ENCODE data around the gene C4orf33. TPM values are rescaled to one million over a fixed set of nuclear protein-coding genes. Genes with fewer than 3 reads are reported as not detected.
"Not testable (repeated sequence)": the region's sequence is repeated elsewhere in the genome, so short reads cannot be mapped to it uniquely, and the experiment has no call there.

C4orf33 gene
- total RNA-seq, 2 donors from 2014 or later: 15.9 to 26.5 TPM

- ATAC-seq (replicated peaks): no peak
- H3K4me1 Mint-ChIP-seq: peaks cover 13% of the 10 kb centered on the region
- H3K4me3 Mint-ChIP-seq: no peak overlapping the region
- H3K27ac Mint-ChIP-seq: no peak overlapping the region
- no peaks in the 10 kb centered on the region for H3K9me3 Mint-ChIP-seq
- peaks cover 7% of the 10 kb centered on the region for H3K36me3 Mint-ChIP-seq (ENCODE audit: low read depth)
- H3K27me3 Mint-ChIP-seq: no peaks in the 10 kb centered on the region
Observed at GRCh38 chr4:129098531-129099001, 2.6 kb downstream of the C4orf33 start.

DNA sequence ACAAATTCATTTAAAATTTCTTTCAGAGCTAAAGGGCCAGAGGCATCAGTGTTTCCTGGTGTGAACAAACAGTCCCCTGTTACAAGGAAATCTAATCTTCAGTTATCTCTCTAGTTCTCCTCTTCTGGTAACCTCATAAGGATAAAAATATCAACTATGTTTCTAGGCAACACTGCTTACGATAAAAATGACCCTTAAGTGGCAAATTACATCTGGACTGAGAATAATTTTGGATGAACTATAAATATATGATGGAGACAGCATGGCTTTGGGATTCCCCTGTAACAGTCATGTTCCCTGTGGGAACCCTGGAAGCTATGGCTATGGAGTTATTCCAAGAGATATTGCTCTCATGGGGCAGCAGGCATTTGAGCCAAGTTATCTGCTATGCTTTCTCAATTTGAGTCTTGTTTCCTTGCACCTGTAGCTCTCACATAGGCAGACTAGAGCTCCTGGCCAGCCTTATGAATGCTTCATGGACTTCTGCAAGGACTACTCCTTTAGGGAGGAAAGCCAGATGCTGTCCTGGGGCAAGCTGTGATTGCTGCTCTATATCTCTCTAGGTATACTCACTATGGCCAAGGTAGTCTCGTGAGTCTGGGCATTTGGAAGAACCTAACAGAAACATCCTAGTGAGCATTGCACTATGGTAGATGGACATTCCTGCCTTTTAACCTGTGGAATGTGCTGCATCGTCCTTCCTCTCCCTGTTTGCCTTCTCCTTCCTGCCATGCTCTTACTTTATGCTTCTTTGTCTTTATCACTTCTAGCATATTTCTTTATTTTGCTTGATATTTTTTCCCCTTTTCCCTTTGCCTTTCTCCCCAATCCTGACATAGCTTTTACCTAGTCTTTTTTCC lies 14.2 kb downstream of the C4orf33 start:
- H3K9me3 Mint-ChIP-seq: no peaks in the 10 kb centered on the region
- no peaks in the 10 kb centered on the region for H3K27me3 Mint-ChIP-seq
- H3K4me3 Mint-ChIP-seq: no peak overlapping the region
- H3K27ac Mint-ChIP-seq: no peak overlapping the region
- no peak for ATAC-seq (replicated peaks)
- peaks cover 13% of the 10 kb centered on the region for H3K36me3 Mint-ChIP-seq (ENCODE audit: low read depth)
- H3K4me1 Mint-ChIP-seq: no peaks in the 10 kb centered on the region

- no peaks in the 10 kb centered on the region for H3K27me3 Mint-ChIP-seq
- H3K36me3 Mint-ChIP-seq (ENCODE audit: low read depth): peaks cover 13% of the 10 kb centered on the region
- no peak overlapping the region for H3K4me3 Mint-ChIP-seq
- no peak overlapping the region for H3K27ac Mint-ChIP-seq
- no peaks in the 10 kb centered on the region for H3K4me1 Mint-ChIP-seq
- ATAC-seq (replicated peaks): no peak
- H3K9me3 Mint-ChIP-seq: no peaks in the 10 kb centered on the region
Observed at GRCh38 chr4:129110931-129111330, 15.0 kb downstream of the C4orf33 start.

- Mint-ChIP-seq H3K4me1 (no peaks in the 10 kb centered on the region), H3K27ac (no peak overlapping the region), H3K27me3 (no peaks in the 10 kb centered on the region), H3K9me3 (no peaks in the 10 kb centered on the region), H3K36me3 (ENCODE audit: low read depth) (peaks cover 13% of the 10 kb centered on the region), H3K4me3 (no peak overlapping the region)
- no peak for ATAC-seq (replicated peaks)
Observed at GRCh38 chr4:129111919-129112318, 16.0 kb downstream of the C4orf33 start.

- ATAC-seq (replicated peaks): no peak
- no peaks in the 10 kb centered on the region for H3K27me3 Mint-ChIP-seq
- no peaks in the 10 kb centered on the region for H3K9me3 Mint-ChIP-seq
- H3K4me1 Mint-ChIP-seq: no peaks in the 10 kb centered on the region
- H3K27ac Mint-ChIP-seq: no peak overlapping the region
- H3K4me3 Mint-ChIP-seq: no peak overlapping the region
- H3K36me3 Mint-ChIP-seq (ENCODE audit: low read depth): peaks cover 13% of the 10 kb centered on the region
Observed at GRCh38 chr4:129113434-129113833, 17.5 kb downstream of the C4orf33 start.

DNA sequence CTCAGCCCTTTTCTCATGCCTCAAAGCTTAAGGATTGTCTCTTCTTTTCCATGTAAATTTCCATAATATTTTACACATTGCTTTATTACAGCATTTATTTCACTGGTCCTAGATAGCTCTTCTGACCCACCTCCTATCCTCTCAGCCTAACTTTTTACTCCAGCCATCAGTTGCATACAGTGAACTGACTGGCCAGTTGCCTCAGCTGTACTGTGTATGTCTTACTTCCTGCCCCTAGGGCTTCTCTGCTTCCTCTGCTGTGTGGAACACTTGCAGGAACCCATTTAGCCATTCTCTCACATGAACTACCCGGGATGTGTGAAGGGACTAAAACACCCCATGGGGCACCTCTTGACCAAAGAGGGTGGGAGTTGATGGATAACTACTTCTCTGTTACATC lies 18.0 kb downstream of the C4orf33 start:
- Mint-ChIP-seq H3K4me1 (no peaks in the 10 kb centered on the region), H3K27ac (no peak overlapping the region), H3K9me3 (no peaks in the 10 kb centered on the region), H3K36me3 (ENCODE audit: low read depth) (peaks cover 12% of the 10 kb centered on the region), H3K4me3 (no peak overlapping the region), H3K27me3 (no peaks in the 10 kb centered on the region)
- ATAC-seq (replicated peaks): no peak

- no peaks in the 10 kb centered on the region for H3K4me1 Mint-ChIP-seq
- H3K27me3 Mint-ChIP-seq: no peaks in the 10 kb centered on the region
- no peaks in the 10 kb centered on the region for H3K9me3 Mint-ChIP-seq
- no peak overlapping the region for H3K4me3 Mint-ChIP-seq
- ATAC-seq (replicated peaks): no peak
- H3K36me3 Mint-ChIP-seq (ENCODE audit: low read depth): no peaks in the 10 kb centered on the region
- no peak overlapping the region for H3K27ac Mint-ChIP-seq
Observed at GRCh38 chr4:129117705-129118104, 21.8 kb downstream of the C4orf33 start.

DNA sequence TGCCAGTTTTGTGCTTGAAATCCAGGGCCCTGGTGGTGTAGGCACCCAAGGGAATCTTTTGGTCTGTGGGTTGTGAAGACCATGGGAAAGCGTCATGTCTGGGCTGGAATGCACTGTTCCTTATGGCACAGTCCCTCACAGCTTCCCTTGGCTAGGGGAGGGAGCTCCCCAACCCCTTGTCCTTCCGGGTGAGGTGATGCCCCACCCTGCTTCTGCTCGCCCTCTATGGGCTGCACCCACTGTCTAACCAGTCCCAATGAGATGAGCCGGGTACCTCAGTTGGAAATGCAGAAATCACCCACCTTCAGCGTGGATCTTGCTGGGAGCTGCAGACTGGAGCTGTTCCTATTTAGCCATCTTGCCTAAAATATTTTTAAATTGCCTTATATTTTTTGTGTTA lies 30.7 kb downstream of the C4orf33 start:
- H3K9me3 Mint-ChIP-seq; ATAC-seq (replicated peaks); H3K4me1 Mint-ChIP-seq; H3K27me3 Mint-ChIP-seq; H3K27ac Mint-ChIP-seq; H3K4me3 Mint-ChIP-seq; H3K36me3 Mint-ChIP-seq (ENCODE audit: low read depth): not testable (repeated sequence)

DNA sequence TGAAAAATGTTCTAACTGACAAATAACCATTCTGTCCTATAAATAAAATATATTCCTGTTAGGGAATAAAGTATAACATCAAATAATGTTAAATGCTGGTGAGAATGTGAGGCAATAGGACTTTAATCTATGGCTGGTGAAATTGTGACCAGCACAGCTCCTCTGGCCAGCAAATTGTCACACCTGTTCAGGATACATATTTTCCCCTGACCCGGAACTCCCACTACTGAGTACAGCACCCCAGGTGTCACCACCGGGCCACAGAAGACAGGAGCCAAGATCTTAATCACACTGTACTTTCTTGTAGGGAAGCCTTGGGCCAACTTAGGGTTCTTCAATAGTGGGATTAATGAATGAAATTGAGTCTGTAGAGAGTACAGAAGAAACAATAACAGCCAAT lies 33.2 kb downstream of the C4orf33 start:
- ATAC-seq (replicated peaks): no peak
- Mint-ChIP-seq H3K27ac (no peak overlapping the region), H3K4me3 (no peak overlapping the region), H3K36me3 (ENCODE audit: low read depth) (no peaks in the 10 kb centered on the region), H3K9me3 (peaks cover 6% of the 10 kb centered on the region), H3K27me3 (no peaks in the 10 kb centered on the region), H3K4me1 (no peaks in the 10 kb centered on the region)

DNA sequence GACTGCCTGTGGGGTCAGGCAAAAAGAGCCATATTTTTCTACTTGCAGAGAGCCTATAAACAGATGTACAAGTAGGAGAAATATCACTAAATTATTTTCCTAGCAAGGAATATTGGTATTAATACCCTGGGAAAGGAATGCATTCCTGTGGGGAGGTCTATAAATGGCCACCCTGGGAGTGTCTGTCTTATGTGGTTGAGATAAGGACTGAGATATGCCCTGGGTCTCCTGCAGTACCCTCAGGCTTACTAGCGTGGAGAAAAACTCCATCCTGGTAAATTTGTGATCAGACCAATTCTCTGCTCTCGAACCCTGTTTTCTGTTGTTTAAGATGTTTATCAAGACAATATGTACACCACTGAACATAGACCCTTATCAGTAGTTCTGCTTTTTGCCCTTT lies 35.4 kb downstream of the C4orf33 start:
- H3K4me3 Mint-ChIP-seq: no peak overlapping the region
- H3K27ac Mint-ChIP-seq: no peak overlapping the region
- H3K27me3 Mint-ChIP-seq: no peaks in the 10 kb centered on the region
- H3K36me3 Mint-ChIP-seq (ENCODE audit: low read depth): no peaks in the 10 kb centered on the region
- no peak for ATAC-seq (replicated peaks)
- H3K9me3 Mint-ChIP-seq: peaks cover 3% of the 10 kb centered on the region
- no peaks in the 10 kb centered on the region for H3K4me1 Mint-ChIP-seq

DNA sequence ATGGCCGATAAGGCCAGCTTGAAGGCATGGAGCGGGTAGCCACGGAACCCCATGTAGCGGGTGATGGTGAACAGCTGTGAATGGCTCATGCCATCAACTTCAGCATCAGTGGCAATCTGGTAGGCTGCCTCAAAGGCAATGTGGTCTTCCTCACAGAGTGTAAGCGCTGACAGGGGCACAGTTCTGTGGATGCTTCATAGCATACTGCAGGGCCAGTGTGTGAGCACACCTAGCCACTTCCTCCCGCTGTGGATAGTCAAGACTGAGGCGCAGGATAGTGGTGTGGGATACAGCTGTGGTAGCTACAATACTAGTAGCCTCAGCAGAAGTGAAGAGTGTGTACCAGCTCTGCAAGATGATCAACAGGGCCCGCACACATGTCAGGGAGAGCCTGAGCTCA lies 40.5 kb downstream of the C4orf33 start:
- Mint-ChIP-seq H3K27me3 (no peaks in the 10 kb centered on the region), H3K4me1 (no peaks in the 10 kb centered on the region), H3K27ac (no peak overlapping the region), H3K36me3 (ENCODE audit: low read depth) (no peaks in the 10 kb centered on the region), H3K9me3 (peaks cover 3% of the 10 kb centered on the region), H3K4me3 (no peak overlapping the region)
- ATAC-seq (replicated peaks): no peak

DNA sequence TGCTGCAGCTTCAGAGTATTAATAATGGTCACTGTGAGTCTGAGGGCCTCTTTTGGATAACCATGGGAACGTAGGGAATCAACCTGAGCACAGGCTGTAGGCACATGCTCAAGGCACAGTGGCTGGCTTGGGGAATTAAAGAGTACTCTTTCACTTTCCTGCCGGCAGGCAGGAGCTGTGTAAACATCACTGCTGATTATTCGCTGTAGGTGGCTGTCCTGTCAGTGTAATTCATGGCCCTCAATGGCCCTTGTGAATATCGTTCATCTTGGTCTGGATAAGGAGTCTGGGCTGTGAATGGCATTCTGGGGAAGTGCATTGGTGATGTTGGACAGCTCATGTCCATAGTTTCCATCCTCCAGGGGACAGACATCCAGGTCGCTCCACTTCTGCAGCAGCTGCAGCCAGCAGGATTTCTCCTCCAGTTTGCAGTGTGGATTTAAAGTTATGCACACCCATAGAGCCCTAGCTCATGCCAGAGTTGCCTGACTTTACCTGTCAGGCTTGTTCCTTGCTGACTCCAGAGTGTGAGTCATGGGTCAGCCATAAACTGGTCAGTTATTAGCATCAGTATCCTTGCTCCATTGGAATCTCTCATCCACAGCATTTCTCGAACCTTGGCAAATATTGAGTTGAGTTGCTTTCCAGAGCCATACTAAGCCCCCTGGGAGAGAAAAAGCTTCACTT lies 43.0 kb downstream of the C4orf33 start:
- Mint-ChIP-seq H3K36me3 (ENCODE audit: low read depth) (no peaks in the 10 kb centered on the region), H3K27me3 (no peaks in the 10 kb centered on the region), H3K9me3 (no peaks in the 10 kb centered on the region), H3K4me1 (no peaks in the 10 kb centered on the region), H3K27ac (no peak overlapping the region), H3K4me3 (no peak overlapping the region)
- no peak for ATAC-seq (replicated peaks)

- Mint-ChIP-seq H3K4me3 (no peak overlapping the region), H3K27ac (no peak overlapping the region), H3K36me3 (ENCODE audit: low read depth) (no peaks in the 10 kb centered on the region), H3K27me3 (peaks cover 4% of the 10 kb centered on the region), H3K4me1 (no peaks in the 10 kb centered on the region), H3K9me3 (no peaks in the 10 kb centered on the region)
- no peak for ATAC-seq (replicated peaks)
Observed at GRCh38 chr4:129140521-129140920, 44.6 kb downstream of the C4orf33 start.

DNA sequence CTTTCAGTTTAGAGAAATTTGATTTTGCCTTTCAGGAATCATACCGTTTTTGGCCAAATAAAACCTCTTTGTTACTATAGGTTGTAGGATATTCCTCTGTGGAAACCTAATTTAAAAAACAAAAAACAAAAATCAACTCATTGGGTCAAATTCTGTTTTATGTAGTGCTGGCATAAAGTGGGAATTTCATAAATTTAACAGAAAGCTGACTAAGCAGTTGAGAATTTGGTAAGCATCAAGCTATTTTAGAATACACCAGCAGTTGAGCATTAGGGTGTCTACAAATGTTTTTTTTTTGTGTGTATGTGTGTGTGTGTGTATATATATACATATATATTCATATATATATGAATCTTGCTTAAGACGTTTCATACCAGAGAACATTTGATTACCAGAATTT lies 47.4 kb downstream of the C4orf33 start:
- H3K27me3 Mint-ChIP-seq: peaks cover 4% of the 10 kb centered on the region
- H3K4me1 Mint-ChIP-seq: no peaks in the 10 kb centered on the region
- no peak overlapping the region for H3K27ac Mint-ChIP-seq
- no peak overlapping the region for H3K4me3 Mint-ChIP-seq
- H3K36me3 Mint-ChIP-seq (ENCODE audit: low read depth): no peaks in the 10 kb centered on the region
- no peak for ATAC-seq (replicated peaks)
- H3K9me3 Mint-ChIP-seq: no peaks in the 10 kb centered on the region

- Mint-ChIP-seq H3K27me3 (peaks cover 4% of the 10 kb centered on the region), H3K9me3 (no peaks in the 10 kb centered on the region), H3K4me3 (no peak overlapping the region), H3K36me3 (ENCODE audit: low read depth) (no peaks in the 10 kb centered on the region), H3K4me1 (no peaks in the 10 kb centered on the region), H3K27ac (no peak overlapping the region)
- ATAC-seq (replicated peaks): no peak
Observed at GRCh38 chr4:129144755-129145206, 48.8 kb downstream of the C4orf33 start.

All from activated T-helper 17 cell treated with anti-CD3 and anti-CD28 coated beads, Interleukin-2, amount 50 U/mL, for 72 hours (primary cell).